ENCODE measurements around the gene NOL9. TPM values are rescaled to one million over a fixed set of nuclear protein-coding genes. Genes with fewer than 3 reads are reported as not detected.

NOL9 gene
- total and polyA plus RNA-seq, 2 of the 13 experiments (the other 11 are each of a cell fraction or from before 2014, with no cell fraction given), result 18.0 to 24.7 TPM

DNA sequence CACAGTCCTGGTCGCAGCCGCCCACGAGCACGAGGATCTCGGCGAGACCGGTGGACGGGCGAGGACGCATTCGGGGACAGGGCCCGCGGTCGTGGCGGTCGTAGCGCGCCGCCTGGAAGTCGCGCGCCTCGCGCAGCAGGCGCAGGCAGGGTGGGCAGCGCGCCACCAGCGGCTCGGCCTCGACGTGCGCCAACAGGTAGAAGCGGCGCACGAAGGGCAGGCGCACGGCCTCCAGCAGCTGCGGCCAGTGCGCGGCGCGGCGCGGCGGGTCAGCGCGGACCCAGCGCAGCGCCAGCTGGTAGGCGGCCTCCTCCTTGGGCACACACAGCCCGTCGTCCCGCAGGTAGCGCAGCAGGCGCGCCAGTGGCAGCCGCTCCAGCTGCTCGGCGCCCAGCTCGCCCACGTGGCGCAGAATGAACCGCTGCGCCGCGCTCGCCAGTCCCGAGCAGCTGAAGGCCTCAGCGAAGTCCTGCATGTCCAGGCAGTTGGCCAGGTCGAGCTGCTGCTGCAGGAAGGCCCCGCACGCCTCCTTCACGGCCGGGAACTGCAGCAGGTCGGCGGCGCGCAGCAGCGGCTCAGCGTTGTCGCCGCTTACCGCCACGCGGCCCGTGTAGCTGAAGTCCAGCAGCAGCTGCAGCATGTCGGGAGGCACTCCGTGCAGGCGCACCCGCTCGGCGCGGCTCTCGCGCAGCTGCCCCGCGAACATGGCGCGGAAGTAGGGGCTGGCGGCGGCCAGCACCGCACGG is 47.8 kb upstream of the NOL9 start (continued):
- TF ChIP-seq ZNF264 (CRISPR knock-in tag; IDR thresholded peaks at IDR 0.05), result no peak
- TF ChIP-seq IRX3 (CRISPR knock-in tag; IDR thresholded peaks at IDR 0.05; ENCODE audit: borderline replicate concordance, low read depth), result peak; percentile 21; the same call in 1 of the 2 replicates
- no peak for TF ChIP-seq SMARCC2 (IDR thresholded peaks at IDR 0.05)
- TF ChIP-seq JUND (CRISPR knock-in tag; IDR thresholded peaks at IDR 0.05), result 0 out of 2 replicates have a peak, but pooled peaks have one; percentile 10
- TF ChIP-seq, protein P1, sequence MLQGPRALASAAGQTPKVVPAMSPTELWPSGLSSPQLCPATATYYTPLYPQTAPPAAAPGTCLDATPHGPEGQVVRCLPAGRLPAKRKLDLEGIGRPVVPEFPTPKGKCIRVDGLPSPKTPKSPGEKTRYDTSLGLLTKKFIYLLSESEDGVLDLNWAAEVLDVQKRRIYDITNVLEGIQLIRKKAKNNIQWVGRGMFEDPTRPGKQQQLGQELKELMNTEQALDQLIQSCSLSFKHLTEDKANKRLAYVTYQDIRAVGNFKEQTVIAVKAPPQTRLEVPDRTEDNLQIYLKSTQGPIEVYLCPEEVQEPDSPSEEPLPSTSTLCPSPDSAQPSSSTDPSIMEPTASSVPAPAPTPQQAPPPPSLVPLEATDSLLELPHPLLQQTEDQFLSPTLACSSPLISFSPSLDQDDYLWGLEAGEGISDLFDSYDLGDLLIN (CRISPR knock-in tag; IDR thresholded peaks at IDR 0.05; ENCODE audit: borderline replicate concordance), result no peak
- TF ChIP-seq NR2F2 (IDR thresholded peaks at IDR 0.05; ENCODE audit: borderline replicate concordance, low read depth), result no peak; the same call in 1 of the 2 replicates
- no peak for TF ChIP-seq ZNF263 (CRISPR knock-in tag; IDR thresholded peaks at IDR 0.05)
- TF ChIP-seq, protein P2, sequence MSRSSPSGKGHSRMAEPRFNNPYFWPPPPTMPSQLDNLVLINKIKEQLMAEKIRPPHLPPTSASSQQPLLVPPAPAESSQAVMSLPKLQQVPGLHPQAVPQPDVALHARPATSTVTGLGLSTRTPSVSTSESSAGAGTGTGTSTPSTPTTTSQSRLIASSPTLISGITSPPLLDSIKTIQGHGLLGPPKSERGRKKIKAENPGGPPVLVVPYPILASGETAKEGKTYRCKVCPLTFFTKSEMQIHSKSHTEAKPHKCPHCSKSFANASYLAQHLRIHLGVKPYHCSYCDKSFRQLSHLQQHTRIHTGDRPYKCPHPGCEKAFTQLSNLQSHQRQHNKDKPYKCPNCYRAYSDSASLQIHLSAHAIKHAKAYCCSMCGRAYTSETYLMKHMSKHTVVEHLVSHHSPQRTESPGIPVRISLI (CRISPR knock-in tag; IDR thresholded peaks at IDR 0.05; ENCODE audit: borderline replicate concordance), result no peak
- TF ChIP-seq ZBTB38 (CRISPR knock-in tag; IDR thresholded peaks at IDR 0.05), result peak; percentile 30; the same call in 1 of the 2 replicates
- TF ChIP-seq, protein P3, sequence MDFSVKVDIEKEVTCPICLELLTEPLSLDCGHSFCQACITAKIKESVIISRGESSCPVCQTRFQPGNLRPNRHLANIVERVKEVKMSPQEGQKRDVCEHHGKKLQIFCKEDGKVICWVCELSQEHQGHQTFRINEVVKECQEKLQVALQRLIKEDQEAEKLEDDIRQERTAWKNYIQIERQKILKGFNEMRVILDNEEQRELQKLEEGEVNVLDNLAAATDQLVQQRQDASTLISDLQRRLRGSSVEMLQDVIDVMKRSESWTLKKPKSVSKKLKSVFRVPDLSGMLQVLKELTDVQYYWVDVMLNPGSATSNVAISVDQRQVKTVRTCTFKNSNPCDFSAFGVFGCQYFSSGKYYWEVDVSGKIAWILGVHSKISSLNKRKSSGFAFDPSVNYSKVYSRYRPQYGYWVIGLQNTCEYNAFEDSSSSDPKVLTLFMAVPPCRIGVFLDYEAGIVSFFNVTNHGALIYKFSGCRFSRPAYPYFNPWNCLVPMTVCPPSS (IDR thresholded peaks at IDR 0.05), result no peak
- no peak; the same call in 1 of the 2 replicates for TF ChIP-seq RORA (CRISPR knock-in tag; IDR thresholded peaks at IDR 0.05)
- TF ChIP-seq, protein P4, sequence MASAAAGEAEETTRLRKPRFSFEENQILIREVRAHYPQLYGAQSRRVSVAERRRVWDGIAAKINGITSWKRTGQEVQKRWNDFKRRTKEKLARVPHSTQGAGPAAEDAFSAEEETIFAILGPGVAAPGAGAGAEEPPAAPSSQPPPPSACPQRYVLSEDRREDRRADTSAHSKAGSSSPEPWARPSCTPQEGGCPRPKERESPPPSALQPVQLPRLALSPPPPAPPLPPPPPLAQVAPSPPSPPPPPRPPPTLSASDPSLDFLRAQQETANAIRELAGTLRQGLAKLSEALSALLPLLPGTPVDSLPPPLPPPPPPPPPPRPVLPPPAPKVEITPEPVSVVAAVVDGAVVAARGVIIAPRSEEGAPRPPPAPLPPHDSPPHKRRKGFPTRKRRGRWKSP (CRISPR knock-in tag; IDR thresholded peaks at IDR 0.05), result peak; percentile 97
- TF ChIP-seq, protein P5, sequence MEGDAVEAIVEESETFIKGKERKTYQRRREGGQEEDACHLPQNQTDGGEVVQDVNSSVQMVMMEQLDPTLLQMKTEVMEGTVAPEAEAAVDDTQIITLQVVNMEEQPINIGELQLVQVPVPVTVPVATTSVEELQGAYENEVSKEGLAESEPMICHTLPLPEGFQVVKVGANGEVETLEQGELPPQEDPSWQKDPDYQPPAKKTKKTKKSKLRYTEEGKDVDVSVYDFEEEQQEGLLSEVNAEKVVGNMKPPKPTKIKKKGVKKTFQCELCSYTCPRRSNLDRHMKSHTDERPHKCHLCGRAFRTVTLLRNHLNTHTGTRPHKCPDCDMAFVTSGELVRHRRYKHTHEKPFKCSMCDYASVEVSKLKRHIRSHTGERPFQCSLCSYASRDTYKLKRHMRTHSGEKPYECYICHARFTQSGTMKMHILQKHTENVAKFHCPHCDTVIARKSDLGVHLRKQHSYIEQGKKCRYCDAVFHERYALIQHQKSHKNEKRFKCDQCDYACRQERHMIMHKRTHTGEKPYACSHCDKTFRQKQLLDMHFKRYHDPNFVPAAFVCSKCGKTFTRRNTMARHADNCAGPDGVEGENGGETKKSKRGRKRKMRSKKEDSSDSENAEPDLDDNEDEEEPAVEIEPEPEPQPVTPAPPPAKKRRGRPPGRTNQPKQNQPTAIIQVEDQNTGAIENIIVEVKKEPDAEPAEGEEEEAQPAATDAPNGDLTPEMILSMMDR (CRISPR knock-in tag; IDR thresholded peaks at IDR 0.05), result peak; percentile 12; the same call in 1 of the 2 replicates
- TF ChIP-seq KLF16 (CRISPR knock-in tag; IDR thresholded peaks at IDR 0.05), result no peak
- no peak; the same call in 1 of the 2 replicates for TF ChIP-seq MEIS1 (CRISPR knock-in tag; IDR thresholded peaks at IDR 0.05; ENCODE audit: borderline replicate concordance)
- TF ChIP-seq, protein P6, sequence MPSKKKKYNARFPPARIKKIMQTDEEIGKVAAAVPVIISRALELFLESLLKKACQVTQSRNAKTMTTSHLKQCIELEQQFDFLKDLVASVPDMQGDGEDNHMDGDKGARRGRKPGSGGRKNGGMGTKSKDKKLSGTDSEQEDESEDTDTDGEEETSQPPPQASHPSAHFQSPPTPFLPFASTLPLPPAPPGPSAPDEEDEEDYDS (CRISPR knock-in tag; IDR thresholded peaks at IDR 0.05), result no peak
- no peak for TF ChIP-seq MIER3 (CRISPR knock-in tag; IDR thresholded peaks at IDR 0.05; ENCODE audit: borderline replicate concordance)
